Stimulated activated CD8-positive, alpha-beta memory T cell treated with anti-CD3 and anti-CD28 coated beads, Interleukin-15, amount 100 ng/mL, for 4 hours (primary cell): ENCODE results near the gene SRRM2.

ENCODE experiments used
- DNase-seq, 2 donors: peaks; one replicate each; pipeline ENCODE4 v3.0.0-alpha.2; 2020; ENCODE audit warnings: low read depth in 2 of 2

Gene SRRM2

DNA sequence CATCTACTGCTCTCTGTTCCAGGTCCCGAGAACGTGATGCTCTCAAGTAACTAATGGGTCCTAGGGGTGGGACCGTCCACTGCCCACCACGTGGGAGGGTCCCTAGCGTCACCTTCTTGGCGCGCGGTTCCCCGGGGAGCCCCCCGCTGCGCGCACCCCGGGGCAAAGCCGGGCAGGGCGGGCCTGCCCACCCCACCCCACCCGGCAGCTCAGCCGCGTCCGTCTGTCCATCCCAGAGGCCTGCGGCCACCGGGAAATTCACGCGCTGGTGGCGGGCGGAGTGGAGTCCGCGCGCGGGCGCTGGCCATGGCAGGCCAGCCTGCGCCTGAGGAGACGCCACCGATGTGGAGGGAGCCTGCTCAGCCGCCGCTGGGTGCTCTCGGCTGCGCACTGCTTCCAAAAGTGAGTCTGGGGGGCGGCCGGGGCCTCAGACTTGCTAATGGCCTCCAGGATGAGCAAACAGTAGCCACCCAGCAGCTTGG is 46.3 kb downstream of the SRRM2 start:
- no peak for DNase-seq

DNA sequence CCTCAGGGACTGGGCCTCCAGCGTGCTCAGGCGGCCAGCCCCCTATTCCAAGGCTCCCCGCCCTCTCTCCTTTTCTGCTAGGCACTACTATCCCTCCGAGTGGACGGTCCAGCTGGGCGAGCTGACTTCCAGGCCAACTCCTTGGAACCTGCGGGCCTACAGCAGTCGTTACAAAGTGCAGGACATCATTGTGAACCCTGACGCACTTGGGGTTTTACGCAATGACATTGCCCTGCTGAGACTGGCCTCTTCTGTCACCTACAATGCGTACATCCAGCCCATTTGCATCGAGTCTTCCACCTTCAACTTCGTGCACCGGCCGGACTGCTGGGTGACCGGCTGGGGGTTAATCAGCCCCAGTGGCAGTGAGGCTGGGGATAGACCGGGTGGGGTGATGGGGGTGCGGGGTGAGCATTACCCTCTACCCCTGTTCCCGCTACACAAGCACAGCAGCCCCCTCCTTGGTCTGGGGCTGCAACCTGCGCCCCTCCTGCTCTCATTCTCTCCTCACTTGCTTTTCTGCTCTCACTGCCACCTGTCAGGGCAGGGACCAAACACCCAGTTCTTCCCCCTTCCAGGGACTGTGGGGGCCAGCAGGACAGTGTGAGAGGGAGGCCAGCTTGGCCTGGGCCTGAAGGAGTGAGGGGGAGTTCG is 46.9 kb downstream of the SRRM2 start:
- DNase-seq: no peak

DNA sequence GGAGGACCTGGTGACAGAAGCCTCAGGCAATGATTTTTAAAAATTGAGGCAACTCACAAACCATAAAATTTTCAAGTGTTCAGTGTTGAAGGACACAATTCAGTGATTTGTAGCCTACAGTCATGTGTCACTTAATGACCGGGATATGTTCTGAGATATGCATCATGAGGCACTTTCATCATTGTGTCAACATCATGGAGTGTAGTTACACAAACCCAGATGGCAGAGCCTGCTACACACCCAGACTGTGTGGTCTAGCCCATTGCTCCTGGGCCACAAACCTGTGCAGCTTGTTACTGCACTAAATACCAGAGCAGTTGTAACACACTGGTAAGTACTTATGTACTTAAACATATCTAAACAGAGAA is 47.4 kb downstream of the SRRM2 start:
- no peak for DNase-seq

DNA sequence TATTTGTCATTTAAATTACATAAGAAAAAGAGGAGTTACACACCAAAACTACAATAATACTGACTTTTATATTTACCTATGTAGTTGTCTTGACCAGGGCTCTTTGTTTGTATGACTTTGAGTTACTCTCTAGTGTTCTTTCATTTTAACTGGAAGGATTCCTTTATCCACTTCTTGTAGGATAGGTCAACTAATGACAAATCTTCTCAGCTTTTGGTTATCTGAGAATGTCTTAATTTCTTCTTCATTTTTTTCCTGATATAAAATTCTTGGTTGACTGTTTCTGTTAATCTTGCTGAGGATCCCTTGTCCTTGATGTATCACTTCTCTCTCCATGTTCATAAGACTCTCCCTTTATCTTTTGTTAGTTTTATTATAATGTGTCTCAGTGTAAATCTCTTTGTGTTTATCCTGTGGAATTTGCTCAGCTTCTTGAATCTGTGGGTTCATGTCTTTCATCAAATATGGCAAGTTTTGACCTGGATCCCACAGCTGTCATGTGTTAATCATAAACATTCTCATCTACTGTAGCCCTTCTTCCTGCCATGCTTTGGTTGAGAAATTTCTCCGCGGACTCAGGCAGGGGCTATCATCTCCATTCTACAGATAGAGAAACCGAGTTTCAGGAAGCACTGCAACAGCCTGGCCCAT is 51.2 kb downstream of the SRRM2 start:
- DNase-seq: no peak

DNA sequence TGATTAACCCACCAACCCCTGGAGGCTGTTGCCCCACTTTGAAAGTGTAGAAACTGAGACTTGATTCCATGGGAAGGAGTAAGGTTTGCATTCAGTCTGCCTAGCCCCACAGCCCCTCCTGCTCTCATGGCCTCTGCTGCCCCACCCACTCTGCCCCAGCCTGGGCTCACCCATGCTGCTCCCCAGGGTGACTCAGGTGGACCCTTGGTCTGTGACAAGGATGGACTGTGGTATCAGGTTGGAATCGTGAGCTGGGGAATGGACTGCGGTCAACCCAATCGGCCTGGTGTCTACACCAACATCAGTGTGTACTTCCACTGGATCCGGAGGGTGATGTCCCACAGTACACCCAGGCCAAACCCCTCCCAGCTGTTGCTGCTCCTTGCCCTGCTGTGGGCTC is 52.3 kb downstream of the SRRM2 start:
- no peak for DNase-seq

DNA sequence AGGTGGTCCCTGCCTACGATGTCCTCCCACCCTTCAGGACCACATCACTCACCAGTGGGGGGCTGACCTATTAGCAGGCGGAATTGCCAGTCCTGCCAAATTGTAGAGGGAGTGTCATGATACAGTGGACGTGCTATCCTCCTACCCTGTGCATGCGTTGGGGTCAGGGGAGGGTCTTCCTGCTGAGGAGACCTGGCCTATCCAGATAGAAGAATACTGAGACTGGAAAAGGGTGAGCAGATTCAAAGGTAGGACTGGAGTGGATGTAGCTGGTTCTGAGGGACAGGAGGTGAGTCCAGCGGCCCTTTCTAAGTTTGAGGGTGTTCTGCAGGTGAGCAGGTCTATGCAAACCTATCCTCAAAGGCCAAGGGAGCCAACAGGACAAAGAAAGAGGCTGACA is 53.8 kb downstream of the SRRM2 start:
- no peak for DNase-seq

DNA sequence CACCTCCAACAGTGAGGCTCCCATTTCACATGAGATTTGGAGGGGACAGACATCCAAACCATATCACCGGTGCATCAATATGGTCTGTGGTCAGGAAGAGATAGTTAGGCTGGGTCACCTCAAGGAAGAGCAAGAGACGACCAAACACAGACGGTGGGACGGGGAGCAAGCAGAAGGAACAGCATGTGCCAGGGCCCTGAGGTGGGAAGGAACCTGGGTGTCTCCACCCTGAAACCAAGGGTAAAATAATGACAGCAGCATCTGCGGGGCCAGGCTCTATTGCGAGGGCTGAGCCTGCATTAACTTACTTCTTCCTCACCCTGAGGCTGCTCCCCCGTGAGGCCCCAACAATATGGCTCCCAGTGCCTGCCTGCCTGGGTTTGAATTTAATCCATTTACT is 55.7 kb downstream of the SRRM2 start:
- DNase-seq: no peak

DNA sequence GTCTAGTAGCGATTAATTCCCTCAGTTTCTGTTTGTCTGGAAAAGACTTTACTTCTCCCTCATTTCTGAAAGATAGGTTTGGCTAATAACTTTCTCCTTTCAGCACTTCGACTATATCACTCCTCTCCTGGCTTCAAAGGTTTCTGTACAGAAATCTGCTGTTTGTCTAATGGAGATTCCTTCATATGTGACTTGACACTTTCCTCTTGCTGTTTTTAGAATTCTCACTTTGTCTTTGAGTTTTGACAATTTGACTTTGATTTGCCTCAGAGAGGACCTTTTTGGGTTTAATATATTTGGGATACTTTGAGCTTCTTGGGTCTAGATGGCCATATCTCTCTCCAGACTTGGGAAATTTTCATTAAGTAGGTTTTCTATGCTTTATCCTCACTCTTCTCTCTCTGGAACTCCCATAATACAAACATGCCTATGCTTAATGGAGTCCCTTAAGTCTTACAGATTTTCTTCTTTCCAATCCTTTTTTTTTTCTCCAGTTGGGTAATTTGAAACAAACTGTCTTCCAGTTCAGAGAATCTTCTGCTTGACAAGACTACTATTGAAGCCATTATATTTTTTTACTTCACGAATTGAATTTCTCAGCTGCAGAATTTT is 56.8 kb downstream of the SRRM2 start:
- no peak for DNase-seq

DNA sequence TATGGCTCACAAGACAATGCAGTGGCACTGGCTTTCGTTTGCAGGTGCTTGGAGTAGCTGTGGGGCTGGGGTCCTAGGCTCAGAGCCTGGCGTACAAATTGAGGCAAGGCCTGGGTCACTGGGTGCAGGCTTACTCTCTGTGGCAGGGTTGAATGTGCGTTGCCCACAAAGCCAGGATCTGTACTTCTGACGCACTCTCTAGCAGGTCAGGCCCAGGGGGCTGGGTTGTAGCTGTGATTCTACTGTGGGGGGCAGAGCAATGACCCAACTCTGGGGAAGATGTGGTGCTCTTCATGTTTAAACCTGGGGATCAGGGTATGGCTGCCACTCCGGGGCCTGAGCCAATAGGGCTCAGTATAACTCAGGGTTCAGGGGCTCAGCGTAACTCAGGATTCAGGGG is 58.2 kb downstream of the SRRM2 start:
- no peak for DNase-seq

DNA sequence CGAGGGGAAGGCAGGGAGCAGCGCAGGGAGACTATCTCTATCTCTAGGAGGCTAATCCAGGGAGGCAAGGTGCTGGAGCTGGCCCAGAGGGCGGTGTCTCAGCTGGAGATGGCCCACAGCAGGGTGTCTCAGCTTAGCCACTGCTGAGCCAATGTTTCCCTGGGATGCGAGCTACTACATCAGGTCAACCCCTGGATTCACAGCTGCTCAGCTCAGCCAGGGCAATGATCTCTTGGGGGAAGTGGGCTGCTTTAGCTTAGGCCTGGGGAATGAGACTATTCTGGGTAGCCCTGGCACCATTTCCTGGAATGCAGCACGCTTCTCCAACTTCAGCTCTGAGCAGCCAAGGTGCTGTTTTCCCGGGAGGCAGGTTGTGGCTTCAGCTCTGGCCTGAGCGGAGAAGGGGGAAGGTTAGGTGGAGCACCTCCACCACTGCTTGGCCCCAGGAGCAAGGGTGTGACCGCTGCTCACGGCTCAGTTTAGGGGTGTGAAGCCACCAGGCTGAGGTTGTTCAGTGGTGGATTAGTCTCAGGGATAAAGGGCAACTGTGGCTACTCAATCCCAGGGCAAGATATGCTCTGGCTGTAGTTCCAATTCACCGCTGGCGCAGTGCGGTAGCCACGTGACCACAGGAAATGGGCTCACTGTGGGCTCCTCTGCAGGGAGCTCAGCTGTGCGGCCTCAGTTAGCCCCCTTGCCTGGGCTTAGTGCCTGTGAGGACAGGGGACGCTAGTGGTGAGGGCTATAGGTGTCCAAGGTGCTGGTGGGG is 59.4 kb downstream of the SRRM2 start:
- DNase-seq: no peak

DNA sequence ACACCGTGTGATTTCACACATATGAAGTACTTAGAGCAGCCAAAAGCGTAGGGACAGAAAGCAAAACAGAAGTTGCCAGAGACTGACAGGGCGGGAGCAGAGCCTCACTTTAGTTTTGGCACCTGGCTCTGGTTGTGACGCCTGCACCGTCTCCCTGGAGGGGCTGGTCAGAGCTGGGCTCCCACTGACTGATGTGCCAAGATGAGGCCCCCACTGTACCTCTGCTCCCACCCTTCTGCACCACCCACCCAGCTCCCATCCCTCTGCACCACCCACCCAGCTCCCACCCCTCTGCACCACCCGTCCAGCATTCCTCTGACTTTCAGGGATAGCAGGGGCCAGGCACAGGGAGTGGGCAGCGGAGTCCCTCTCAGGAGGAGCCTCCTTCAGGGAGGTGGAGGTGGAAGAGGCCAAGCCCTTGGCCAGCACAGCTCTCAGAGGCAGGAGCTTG is 61.4 kb downstream of the SRRM2 start:
- no peak for DNase-seq

DNA sequence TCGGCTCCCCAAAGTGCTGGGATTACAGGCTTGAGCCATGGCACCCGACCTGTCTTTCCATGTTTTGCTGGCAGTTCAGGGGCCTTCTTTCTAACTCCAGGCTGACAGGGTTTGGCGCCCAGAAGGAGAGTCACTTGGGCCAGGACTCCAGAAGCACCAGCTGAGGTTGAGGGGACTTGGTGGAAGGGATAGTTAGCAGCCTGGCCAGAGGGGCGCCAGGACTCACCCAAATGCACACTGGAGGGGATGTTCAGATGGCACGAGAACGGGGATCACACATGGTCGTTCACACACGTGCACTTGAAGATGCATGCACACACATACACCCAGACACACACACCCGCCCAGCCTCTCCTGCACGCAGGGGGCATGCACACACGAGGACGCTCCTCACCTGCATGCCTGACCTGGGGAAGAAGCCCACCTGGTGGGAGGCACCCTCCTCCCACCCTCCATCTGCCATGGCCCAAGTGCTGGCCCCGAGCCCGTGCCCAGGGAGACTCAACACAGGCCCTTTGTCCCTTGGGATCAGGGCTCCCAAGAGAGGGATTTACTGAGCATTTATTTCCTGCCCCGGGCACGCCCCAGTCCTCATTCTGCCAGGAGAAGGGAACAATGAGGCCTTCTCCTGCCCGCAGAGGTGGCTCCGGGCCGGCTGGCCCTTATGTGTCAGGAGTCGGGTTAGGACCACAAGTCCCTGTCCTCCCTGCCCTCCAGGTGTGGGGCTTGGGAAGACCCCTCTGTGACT is 62.3 kb downstream of the SRRM2 start:
- no peak for DNase-seq

DNA sequence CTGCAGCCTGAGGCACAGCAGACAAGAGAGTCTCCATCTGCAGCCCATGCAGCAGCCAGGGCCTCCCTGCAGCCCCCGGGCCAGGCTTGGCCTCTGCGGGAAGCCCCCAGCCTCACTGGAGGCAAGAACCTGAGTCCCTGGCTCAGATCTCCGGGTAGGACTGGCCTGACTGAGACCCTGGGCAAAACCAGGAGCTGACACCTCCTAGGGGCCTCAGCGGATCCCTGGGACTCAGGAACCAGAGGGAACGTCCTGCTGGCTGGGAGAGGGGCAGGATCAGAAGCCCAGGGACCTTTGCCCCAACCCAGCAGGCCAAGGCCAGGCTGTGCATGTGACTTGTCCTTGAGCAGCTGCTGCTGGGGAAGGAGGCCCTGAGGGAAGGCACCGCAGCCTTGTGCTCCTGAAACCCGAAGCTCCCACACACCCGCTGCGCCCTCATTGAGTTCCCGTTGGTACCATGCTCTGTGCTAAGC is 62.9 kb downstream of the SRRM2 start:
- no peak for DNase-seq

DNA sequence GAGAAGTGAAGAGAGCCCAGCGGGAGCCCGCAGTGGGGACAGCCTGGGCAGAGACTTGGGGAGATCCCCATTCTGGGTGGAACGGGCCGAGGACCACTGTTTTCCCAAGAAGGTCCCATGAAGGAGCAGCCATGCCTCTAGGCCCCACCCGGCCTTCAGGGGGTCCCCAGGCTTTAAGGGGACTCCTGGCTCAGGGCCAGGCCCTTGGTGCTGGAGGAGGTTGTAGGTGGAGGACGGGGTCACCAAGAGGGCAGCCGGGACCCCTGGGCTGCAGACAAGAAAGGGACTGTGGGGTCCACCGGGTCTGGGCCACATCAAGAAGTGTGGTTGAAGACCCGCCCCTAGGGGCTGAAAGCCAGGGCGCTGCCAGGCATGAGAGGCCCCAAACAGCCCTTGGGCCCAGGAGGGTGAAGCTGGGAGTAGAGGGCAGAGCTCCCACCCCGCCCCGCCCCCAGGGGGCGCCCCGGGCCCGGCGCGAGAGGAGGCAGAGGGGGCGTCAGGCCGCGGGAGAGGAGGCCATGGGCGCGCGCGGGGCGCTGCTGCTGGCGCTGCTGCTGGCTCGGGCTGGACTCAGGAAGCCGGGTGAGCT is 64.4 kb downstream of the SRRM2 start, which contains the start of gene PRSS21:
Gene PRSS21 (plus strand): TSS at position 487 of the 589 bp plus-strand sequence. CDS start 32 bp downstream, at position 519.
- DNase-seq: no peak

DNA sequence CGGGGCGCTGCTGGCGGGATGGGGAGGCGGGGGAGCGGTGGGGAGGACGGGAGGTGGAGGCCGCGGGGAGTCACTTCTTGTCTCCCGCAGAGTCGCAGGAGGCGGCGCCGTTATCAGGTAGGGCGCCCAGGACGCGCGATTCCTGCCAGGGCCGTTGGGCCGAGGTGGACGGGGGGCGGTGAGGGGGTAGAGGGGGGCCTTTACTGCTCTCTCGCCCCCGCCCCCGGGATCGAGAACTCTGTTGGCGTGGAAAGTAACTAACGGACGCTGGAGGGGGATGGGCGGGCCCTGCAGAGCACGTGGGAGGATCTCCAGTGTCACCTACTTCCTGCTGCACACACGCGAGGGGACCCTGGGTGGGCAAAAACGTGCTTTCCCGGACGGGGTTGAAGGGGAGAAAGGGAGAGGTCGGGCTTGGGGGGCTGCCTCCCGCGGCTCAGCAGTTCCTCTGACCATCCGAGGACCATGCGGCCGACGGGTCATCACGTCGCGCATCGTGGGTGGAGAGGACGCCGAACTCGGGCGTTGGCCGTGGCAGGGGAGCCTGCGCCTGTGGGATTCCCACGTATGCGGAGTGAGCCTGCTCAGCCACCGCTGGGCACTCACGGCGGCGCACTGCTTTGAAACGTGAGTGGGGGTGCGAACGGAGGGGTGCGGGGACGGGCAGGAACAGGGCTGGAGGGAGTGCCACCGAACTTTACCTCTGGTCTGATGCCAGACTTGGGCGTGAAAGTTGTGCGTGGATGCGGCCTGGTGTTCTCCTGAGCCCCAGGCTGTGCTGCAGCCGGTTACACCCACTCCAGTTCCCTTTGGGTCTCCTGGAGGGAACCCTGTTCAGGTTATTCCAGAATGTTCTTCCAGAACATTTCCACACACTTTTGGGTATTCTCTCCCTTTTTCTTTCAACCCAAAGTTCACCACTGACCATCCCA is 65.2 kb downstream of the SRRM2 start:
- DNase-seq: no peak

DNA sequence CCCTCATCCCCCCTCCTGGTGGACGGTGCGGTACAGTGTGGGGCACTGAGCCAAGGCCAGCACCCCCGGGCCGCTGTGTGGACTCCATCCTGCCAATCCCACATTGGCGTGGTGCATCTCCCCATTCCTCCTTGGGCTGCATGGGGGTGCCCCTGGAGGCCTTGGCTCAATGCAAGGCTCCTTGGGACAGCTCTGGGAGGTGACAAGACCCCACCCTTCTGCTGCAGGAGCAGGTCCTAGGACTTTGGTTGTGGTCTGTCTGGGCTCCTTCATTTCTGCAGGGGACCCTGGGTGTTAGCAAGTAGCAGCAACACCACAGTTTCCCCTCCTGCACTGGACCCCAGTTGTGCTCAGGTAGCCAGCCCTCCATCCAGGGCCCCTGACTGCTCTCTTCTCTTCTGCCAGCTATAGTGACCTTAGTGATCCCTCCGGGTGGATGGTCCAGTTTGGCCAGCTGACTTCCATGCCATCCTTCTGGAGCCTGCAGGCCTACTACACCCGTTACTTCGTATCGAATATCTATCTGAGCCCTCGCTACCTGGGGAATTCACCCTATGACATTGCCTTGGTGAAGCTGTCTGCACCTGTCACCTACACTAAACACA is 65.9 kb downstream of the SRRM2 start:
- DNase-seq: no peak

DNA sequence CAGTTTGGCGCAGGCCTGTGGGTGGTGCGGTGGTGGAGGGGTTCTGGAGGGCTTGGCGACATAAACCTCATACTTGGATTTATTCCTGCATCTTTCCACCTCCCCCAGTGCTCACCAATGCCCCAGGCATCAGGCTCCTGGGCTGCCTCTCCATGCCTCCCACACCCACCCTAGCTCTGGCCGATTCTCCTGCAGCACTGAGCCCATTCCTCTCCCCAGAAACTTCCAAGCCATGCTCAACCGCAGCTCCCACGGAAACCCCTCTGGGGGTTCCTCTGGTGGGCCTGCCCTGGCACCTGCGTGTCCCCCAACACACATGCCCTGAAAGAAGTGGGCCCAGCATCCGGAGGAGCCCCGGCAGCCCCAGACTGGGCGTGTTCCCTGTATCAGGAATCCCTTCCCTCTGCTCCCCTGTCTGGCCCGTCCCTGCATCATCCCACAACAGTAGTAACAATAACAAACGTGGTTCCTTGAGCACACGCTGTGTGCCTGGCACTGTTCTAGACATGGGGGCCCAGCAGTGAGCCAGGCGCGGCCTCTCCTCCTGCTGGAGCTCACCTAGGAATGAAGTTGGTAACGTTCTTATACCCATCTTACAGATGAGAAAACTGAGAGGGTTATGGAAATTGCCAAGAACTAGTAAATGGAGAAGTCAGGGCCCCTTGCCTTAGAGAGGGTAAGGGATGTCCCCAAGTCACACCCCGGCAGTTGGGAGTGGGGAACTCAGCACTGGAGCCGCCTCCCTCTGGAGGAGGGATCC is 66.9 kb downstream of the SRRM2 start:
- no peak for DNase-seq

DNA sequence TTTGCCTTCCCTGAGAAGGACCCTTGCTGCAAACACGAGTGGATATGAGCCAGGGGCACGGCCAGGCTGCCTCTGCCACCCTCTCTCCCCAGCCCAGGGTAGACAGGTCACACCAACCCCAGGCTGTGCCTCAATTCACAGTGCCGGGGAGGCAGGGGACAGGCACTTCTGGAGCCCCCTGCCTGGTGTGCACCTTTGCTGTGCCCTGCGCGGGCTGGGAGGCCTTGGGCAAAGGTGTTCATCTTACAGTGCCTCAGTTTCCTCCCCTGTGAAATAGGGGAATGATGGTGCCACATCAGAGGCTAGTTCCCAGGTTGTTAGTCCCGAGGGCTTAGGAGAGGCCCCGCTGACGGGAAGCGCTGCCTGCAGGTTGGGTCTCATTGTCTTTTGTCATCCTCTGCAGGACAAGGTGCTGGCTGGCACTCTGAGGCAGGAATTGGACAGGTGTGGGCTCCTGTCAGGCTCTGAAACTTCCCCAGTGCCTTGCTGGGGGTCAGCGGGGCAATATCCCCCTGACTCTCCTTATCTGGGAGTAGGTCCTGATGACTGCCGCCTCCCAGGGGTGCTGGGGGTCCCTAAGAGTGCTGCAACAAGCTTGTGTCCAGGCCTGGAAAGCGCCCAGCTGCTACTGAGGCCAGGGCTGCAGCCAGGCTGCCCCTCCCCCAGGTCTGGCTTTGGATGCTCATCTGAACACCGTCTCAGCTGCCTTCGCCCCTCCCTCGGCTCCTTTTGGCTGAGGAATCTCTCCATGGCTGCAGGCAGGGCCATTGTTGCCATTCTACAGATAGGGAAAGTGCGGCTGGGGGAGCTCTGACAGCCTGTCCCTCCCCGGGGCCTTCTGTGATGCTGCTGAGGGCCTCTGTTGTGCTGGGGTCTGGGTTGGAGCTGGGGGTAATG is 67.7 kb downstream of the SRRM2 start:
- no peak for DNase-seq
